Coronary artery (tissue), 2 donors: Measurements from ENCODE around the gene RPS6KA2.

Experiments used
- DNase-seq: peaks from one replicate; pipeline ENCODE4 v3.0.0-alpha.2; 2017; ENCODE audit warnings: low spot score
- H3K27ac ChIP-seq, 2 donors: fragments of 200-600 bp; sonication (generic); one replicate each; pipeline ENCODE4 v1.5.1; 2016 to 2019
- H3K4me3 ChIP-seq: fragments of 200-600 bp; sonication (generic); 2 replicates; pipeline ENCODE4 v1.5.1; 2016; ENCODE audit warnings: mild to moderate bottlenecking, moderate library complexity
- CTCF ChIP-seq: fragments of 200-600 bp; sonication (generic); IDR thresholded peaks from one replicate; pipeline ENCODE4 v1.5.1; 2019; ENCODE audit warnings: antibody characterized with exemption

Gene RPS6KA2

DNA sequence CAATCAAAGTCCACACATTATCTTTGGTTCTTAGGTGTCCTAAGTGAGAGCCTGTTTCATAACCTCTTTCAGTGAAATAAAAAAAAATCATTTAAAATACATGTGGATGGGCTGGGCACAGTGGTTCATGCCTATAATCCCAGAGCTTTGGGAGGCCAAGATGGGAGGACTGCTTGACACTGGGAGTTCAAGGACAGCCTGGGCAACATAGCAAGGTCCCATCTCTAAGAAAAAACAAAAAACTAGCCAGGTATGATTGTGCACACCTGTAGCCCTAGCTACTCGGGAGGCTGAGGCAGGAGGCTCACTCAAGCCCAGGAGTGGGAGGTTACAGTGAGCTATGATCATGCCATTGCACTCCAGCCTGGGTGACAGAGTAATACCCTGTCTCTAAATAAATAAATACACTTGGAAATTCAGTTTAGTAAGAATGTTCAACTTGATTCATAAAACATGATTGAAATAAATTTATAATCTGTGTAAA, 247.9 kb downstream of the RPS6KA2 start:
- no peak overlapping the region for H3K4me3 ChIP-seq
- no peak for DNase-seq
- no peak for TF ChIP-seq CTCF
- peak overlapping the region in 1 of 2 donors; percentile 52 for H3K27ac ChIP-seq

GRCh38 chr6:166377721-166378120, 249.3 kb downstream of the RPS6KA2 start:
- no peak for TF ChIP-seq CTCF
- no peak for DNase-seq

GRCh38 chr6:166375013-166375412, 252.0 kb downstream of the RPS6KA2 start:
- no peak overlapping the region for H3K27ac ChIP-seq
- H3K4me3 ChIP-seq: no peak overlapping the region
- DNase-seq: no peak
- no peak for TF ChIP-seq CTCF

More at GRCh38 chr6:166377721-166378120, 249.3 kb downstream of the RPS6KA2 start:
- H3K4me3 ChIP-seq: no peak overlapping the region
- no peak overlapping the region for H3K27ac ChIP-seq

- Histone ChIP-seq H3K27ac (no peak overlapping the region), H3K4me3 (no peak overlapping the region)
- DNase-seq: no peak
- TF ChIP-seq CTCF: no peak
These were observed 256.6 kb downstream of the RPS6KA2 start for GRCh38 chr6:166370489-166370888.

GRCh38 chr6:166369782-166370181, 257.3 kb downstream of the RPS6KA2 start:
- H3K4me3 ChIP-seq: no peak overlapping the region
- no peak for TF ChIP-seq CTCF
- DNase-seq: no peak
- H3K27ac ChIP-seq: no peak overlapping the region

DNA sequence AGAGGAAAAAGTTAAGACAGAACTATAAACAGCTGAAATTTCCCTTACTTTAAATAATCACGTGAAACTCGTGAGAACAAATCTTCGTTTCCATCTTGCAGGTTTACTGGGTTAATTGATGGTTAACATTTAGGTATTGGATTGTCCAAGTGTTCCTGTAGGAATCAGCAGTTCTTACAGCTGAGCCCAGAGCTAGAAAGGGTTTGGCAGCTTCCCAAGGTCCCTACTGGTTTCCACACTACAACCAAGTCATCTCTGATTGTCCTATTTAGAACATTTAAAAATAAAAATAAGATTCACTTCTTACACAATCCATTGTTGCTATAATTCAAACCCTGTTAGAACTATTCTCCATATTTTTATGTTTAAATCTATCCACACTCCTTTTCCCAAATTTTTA, 260.1 kb downstream of the RPS6KA2 start:
- H3K27ac ChIP-seq: no peak overlapping the region
- no peak for DNase-seq
- no peak for TF ChIP-seq CTCF
- no peak overlapping the region for H3K4me3 ChIP-seq

DNA sequence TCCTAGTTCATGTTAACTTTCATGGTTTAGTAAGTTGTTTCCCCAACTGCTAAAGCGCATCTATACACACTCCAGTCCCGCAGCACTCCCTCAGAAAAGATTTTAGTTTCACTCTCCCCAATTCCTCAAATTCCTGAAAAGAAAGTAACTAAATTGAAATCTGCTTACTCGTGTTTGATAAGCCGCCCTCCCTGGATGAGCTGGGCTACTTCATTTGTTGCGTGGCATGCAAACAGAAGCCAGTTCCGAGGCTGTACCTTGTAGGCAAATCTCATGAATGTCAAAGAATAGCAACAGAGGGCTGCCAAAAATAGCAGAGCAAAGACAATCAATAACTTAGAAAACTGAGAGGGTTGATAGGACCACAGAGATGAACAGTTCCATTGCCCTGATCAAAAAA, 261.2 kb downstream of the RPS6KA2 start:
- no peak for TF ChIP-seq CTCF
- DNase-seq: no peak
- Histone ChIP-seq H3K4me3 (no peak overlapping the region), H3K27ac (peak overlapping the region; percentile 77 to 87)
